GM12872 (cell line): ENCODE results near the gene SPEN.
A peak's percentile ranks its signal among the peaks of the same experiment; 100 is the strongest.

Experiments used
- TF ChIP-seq, protein P1 (sequence below): IDR thresholded peaks from 3 replicates; pipeline ENCODE4 v1.5.1; 2011; ENCODE audit warnings: low read depth, mild to moderate bottlenecking, low read length, moderate library complexity; ENCODE audit not compliant: insufficient read depth

The SPEN gene

DNA sequence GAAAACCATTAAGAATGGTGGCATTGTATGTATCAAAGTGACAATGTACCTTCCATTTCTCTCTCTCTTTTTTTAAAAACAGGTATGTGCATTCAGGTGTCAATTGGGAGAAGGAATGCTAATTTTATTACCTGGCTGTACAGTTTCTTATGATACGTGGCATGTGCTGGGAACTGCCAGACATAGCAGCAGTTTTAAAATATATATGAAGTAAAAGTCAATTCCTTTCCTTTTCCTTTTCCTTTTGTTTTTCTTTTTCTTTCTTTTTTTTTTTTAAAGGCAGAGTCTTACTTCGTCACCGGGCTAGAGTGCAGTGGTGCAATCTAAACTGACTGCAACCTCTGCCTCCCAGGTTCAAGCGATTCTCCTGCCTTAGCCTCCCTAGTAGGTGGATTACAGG is 37.0 kb downstream of the SPEN start:
- TF ChIP-seq, protein P1, sequence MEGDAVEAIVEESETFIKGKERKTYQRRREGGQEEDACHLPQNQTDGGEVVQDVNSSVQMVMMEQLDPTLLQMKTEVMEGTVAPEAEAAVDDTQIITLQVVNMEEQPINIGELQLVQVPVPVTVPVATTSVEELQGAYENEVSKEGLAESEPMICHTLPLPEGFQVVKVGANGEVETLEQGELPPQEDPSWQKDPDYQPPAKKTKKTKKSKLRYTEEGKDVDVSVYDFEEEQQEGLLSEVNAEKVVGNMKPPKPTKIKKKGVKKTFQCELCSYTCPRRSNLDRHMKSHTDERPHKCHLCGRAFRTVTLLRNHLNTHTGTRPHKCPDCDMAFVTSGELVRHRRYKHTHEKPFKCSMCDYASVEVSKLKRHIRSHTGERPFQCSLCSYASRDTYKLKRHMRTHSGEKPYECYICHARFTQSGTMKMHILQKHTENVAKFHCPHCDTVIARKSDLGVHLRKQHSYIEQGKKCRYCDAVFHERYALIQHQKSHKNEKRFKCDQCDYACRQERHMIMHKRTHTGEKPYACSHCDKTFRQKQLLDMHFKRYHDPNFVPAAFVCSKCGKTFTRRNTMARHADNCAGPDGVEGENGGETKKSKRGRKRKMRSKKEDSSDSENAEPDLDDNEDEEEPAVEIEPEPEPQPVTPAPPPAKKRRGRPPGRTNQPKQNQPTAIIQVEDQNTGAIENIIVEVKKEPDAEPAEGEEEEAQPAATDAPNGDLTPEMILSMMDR: no peak

DNA sequence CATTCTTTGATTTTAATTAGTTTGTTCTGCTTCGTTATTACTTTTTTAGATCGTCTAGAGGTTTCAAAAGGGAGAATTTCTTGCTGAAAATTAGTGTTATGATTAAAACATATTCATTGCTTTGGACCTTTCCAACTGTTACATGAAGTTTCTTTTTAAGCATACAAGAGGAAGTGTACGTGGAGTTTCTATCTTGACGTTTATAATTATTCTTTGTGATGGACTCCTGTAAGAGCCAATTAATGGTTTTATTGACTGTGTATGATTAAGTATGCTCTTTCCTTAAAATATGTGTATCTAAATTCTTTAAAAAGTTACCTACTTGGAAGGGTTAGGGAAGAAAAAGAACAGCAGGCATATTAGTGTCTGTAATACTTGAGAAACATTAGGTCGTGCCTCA is 37.8 kb downstream of the SPEN start:
- TF ChIP-seq, protein P1: no peak

DNA sequence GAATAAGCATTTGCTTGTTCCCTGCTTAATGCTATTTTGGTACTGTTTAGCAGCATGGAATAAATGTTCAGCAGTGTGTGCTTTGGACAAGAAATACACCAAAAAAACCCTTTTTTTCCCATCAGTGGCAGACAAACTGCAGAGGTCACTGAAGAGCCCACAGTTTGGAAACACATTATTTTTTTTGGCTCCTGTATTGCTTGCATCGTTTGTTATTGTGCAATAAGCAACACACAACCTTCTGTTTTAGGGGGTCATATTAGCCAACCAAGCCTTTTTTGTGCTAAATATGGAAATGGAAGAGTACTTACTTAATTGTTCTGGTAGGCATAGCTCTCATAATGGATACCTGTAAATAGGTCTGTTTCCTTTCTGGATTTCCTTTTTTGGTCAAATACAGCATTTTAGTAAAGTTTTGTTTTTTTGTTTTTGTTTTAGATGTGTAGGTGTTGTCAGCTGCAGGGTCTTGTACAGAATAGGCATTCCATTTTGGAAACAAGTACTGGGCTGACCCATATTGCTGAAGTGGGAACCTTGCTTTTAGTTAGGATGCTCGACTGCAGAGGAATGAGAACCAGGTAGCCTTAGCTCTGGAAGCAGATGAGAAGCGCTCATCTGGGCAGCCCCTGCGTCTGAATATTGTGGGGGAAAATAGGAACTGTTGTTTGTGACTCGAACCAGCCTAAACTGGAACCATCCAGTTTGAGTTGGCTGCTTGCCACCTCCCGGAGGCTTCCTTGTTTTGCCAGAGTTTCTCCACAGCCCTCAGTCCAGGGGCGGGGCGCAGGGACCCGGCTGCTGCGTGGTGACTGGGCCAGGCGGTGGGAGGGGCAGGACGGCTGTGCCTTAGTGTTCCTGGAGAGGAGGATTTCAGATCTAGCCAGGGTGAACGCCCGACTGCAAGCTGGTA is 38.4 kb downstream of the SPEN start:
- TF ChIP-seq, protein P1: 0 out of 3 replicates have a peak, but pooled peaks have one; percentile 15

DNA sequence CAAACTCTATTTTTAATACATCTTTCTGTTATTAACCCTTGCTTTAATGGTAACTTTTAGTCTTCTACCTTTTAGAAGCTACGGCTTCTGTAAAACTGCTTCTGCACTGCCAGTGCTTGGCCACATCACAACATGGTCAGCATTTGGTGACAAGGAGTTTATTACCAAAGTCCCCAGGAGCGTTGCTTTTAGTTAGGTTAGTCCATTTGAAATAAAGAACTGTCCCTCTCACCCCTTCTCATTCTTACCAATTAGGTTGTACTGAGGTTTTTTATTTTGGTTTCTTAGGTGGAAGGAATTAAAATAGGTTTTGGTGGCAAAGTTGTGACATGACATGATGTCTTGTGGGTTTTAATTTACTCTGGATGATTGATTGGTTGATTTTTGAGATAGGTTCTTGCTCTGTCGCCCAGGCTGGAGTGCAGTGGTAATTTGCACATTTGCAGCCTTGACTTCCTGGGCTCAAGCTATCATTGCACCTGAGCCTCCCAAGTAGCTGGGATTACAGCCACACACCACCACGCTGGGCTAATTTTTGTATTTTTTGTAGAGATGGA is 39.2 kb downstream of the SPEN start:
- TF ChIP-seq, protein P1: no peak

DNA sequence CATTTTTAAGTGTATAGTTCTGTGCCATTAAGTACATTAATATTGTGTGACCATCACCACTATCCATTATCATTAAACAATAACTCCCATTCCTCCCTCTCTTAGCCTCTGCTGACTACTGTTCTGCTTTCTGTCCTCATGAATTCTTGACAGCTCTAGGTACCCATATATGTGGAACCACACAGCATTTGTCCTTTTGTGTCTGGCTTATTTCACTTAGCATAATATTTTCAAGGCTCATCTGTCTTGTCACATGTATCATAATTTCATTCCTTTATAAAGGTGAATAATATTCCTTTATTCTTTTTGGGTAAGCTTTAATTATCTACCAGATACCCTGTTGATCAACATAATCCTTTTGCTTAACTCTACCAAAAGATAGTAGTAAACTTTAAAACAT is 47.7 kb downstream of the SPEN start:
- TF ChIP-seq, protein P1: no peak

DNA sequence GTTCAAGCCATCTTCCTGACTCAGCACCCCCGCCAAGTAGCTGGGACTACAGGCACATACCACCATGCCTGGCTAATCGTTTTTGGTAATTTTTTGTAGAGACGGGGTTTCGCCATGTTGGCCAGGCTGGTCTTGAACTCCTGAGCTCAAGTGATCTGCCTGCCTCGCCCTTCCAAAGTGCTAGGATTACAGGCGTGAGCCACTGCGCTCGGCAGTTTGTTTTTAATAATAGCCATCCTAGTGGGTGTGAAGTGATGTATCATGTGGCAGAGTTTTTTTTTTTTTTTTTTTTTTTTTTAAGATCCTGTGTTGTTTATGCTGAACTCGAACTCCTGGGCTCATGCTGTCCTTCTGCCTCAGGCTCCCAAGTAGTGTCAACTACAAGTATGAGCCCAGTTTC is 51.8 kb downstream of the SPEN start:
- TF ChIP-seq, protein P1: no peak

DNA sequence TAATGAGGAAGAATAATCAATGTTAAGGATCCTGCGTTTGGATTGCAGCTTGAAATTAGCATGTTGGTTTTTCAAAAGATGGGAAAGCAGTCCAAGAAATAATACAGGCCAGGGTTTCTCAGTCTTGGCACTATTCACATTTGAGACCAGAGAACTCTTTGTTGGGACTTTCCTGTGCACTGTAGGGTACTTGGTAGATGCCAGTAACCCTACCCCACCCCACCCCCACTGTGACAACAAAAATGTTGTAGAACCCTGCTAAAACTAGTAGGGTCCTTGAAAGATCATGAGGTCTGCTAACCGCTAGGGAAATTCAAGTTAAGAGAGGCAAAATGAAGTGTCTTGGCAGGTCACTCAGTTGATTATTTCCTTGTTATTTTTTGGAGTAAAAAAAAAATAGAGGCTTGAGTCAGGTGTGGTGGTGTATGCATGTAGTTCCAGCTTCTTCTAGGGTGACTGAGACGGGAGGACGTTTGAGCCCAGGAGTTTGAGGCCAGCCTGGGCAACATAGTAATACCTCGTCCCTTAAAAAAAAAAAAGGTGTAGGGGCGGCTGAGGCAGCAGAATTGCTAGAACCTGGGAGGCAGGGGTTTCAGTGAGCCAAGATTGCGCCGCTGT is 53.3 kb downstream of the SPEN start:
- TF ChIP-seq, protein P1: no peak
